Colonic mucosa (tissue), 4 donors: ENCODE measurements around the gene KPNB1. TPM values are rescaled to one million over a fixed set of nuclear protein-coding genes. Genes with fewer than 3 reads are reported as not detected.

Experiments
- DNase-seq: peaks from one replicate; pipeline ENCODE4 v3.0.0-alpha.2; 2020
- H3K27ac ChIP-seq: fragments of 200-600 bp; one replicate; pipeline ENCODE4 v1.8.0; 2021
- H3K27me3 ChIP-seq: fragments of 200-600 bp; one replicate; pipeline ENCODE4 v1.8.0; 2021
- H3K36me3 ChIP-seq: fragments of 200-600 bp; one replicate; pipeline ENCODE4 v1.8.0; 2021
- H3K4me1 ChIP-seq: fragments of 200-600 bp; one replicate; pipeline ENCODE4 v1.8.0; 2021; ENCODE audit warnings: mild to moderate bottlenecking
- H3K4me3 ChIP-seq: fragments of 200-600 bp; one replicate; pipeline ENCODE4 v1.8.0; 2021
- H3K9ac ChIP-seq, 2 donors: one replicate each; pipeline ENCODE4 v1.7.0; 2013; ENCODE audit warnings: control low read depth in 2 of 2, low read depth in 2 of 2, low read length in 2 of 2
- H3K9me3 ChIP-seq: fragments of 200-600 bp; one replicate; pipeline ENCODE4 v1.8.0; 2021
- intact Hi-C: fragments of 100-400 bp; cut with DNase I; formaldehyde crosslinking; loops from one replicate; pipeline ENCODE4 v1.14.1; 2022
- total RNA-seq, 2 donors: library from RNA; stranded (reverse); fragmentation: NEBNext Ultra II Directional in 1 of 2; extraction: Animal tissue kit (Norgen Biotek cat#: 25700) in 1 of 2; gene quantifications; one replicate each; pipeline ENCODE4 v1.2.1, GENCODE V29; 2021
- TF ChIP-seq, protein P1 (sequence below): fragments of 200-600 bp; IDR thresholded peaks from one replicate; pipeline ENCODE4 v1.8.0; 2022; ENCODE audit warnings: antibody characterized with exemption, mild to moderate bottlenecking
- donor health status: healthy.
- donor health status: DM: no; HTN: no; CAD: no.
- donor health status: DM: no; HTN: no; CAD: no.

Gene KPNB1
- total RNA-seq, 2 donors from 2014 or later = 247 to 356 TPM

GRCh38 chr17:47703191-47703591, 53.5 kb downstream of the KPNB1 start:
- Histone ChIP-seq H3K4me3 (no peak overlapping the region), H3K27me3 (no peaks in the 10 kb centered on the region), H3K9ac (peak overlapping the region in 1 of 2 donors; percentile 50), H3K9me3 (no peaks in the 10 kb centered on the region), H3K27ac (no peak overlapping the region), H3K4me1 (no peaks in the 10 kb centered on the region), H3K36me3 (no peaks in the 10 kb centered on the region)
- intact Hi-C loops = no loop called here
- TF ChIP-seq, protein P1, sequence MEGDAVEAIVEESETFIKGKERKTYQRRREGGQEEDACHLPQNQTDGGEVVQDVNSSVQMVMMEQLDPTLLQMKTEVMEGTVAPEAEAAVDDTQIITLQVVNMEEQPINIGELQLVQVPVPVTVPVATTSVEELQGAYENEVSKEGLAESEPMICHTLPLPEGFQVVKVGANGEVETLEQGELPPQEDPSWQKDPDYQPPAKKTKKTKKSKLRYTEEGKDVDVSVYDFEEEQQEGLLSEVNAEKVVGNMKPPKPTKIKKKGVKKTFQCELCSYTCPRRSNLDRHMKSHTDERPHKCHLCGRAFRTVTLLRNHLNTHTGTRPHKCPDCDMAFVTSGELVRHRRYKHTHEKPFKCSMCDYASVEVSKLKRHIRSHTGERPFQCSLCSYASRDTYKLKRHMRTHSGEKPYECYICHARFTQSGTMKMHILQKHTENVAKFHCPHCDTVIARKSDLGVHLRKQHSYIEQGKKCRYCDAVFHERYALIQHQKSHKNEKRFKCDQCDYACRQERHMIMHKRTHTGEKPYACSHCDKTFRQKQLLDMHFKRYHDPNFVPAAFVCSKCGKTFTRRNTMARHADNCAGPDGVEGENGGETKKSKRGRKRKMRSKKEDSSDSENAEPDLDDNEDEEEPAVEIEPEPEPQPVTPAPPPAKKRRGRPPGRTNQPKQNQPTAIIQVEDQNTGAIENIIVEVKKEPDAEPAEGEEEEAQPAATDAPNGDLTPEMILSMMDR = no peak
- no peak for DNase-seq

GRCh38 chr17:47703671-47704070, 54.0 kb downstream of the KPNB1 start:
- Histone ChIP-seq H3K4me3 (no peak overlapping the region), H3K27ac (no peak overlapping the region), H3K9ac (no peak overlapping the region), H3K9me3 (no peaks in the 10 kb centered on the region), H3K4me1 (no peaks in the 10 kb centered on the region), H3K36me3 (no peaks in the 10 kb centered on the region), H3K27me3 (no peaks in the 10 kb centered on the region)
- intact Hi-C loops = no loop called here
- no peak for DNase-seq
- TF ChIP-seq, protein P1 = no peak

GRCh38 chr17:47704116-47704515, 54.4 kb downstream of the KPNB1 start:
- DNase-seq = no peak
- Histone ChIP-seq H3K36me3 (no peaks in the 10 kb centered on the region), H3K27me3 (no peaks in the 10 kb centered on the region), H3K9ac (no peak overlapping the region), H3K4me3 (no peak overlapping the region), H3K27ac (no peak overlapping the region), H3K4me1 (no peaks in the 10 kb centered on the region), H3K9me3 (no peaks in the 10 kb centered on the region)
- TF ChIP-seq, protein P1 = no peak
- intact Hi-C loops = no loop called here

DNA sequence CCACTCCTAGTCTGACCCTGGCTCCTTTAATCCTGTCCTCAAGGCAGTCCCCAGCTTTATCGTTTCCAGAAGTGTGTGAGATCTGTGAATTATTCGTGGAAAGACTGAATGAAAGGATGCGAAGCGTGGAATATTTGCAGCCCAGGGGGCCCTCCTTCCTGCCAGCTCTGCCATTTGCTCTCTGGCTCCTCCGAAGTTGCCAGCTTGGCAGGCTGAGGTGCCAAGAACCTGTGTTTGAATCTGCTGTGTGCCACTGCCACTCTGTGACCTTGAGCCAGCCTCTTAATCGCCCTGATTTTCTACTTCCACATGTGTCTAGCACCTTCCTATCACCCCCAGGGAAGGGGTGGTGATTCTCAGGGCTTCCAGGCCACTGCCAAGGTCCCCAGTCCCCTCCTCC, 55.0 kb downstream of the KPNB1 start:
- TF ChIP-seq, protein P1 = no peak
- Histone ChIP-seq H3K27ac (no peak overlapping the region), H3K4me1 (no peaks in the 10 kb centered on the region), H3K4me3 (no peak overlapping the region), H3K9ac (no peak overlapping the region), H3K36me3 (no peaks in the 10 kb centered on the region), H3K9me3 (no peaks in the 10 kb centered on the region), H3K27me3 (no peaks in the 10 kb centered on the region)
- intact Hi-C loops = loop anchor here (5.0 kb wide), 1 partner anchor 83 kb away; no protein-coding TSS in a partner anchor
- DNase-seq = no peak

- Histone ChIP-seq H3K27ac (no peak overlapping the region), H3K4me1 (no peaks in the 10 kb centered on the region), H3K9me3 (no peaks in the 10 kb centered on the region), H3K36me3 (no peaks in the 10 kb centered on the region), H3K4me3 (no peak overlapping the region), H3K9ac (no peak overlapping the region), H3K27me3 (no peaks in the 10 kb centered on the region)
- no peak for DNase-seq
- TF ChIP-seq, protein P1 = no peak
- intact Hi-C loops = loop anchor here (5.0 kb wide), 1 partner anchor 81 kb away; no protein-coding TSS in a partner anchor
Observed at GRCh38 chr17:47705536-47706530, 56.1 kb downstream of the KPNB1 start.
